Measurements from ENCODE around the gene NME7.

DNA sequence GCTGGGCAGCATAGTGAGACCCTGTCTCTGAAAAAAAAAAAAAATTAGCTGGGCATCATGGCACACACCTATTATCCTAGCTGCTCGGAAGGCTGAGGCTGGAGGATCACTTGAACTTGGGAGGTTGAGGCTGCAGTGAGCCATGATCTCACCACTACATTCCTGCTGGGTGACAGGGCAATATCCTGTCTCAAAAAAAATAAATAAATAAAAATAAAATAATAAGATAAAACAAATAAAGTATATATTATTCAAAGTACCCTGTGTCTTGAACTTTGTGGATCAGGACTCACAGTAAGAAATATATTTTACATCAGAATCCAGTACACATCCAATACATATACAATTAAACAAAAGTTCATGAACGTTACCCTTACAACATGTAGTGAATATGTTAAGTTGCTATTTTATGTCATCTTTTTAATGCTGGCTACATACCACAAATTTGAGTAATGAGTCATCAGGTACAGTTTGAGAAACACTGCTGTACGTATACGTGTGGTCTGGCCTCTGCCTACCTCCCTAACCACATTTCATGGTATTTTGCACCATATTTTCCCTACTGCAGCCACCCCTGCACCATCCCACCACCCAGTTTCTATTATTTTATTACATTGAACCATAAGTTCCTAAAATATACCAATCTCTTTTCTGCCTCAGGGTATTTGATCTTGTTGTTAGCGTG, 4.4 kb downstream of the NME7 start:
- TF ChIP-seq RAD21 (IDR thresholded peaks at IDR 0.05; ENCODE audit: low read length) = no peak
- TF ChIP-seq JUND (IDR thresholded peaks at IDR 0.05) = peak; percentile 58

Measured in SK-N-SH (cell line).